Measurements from ENCODE around the gene PPP5C.

GRCh38 chr19:46346821-46347571 is at the start of gene PPP5C:
- TF ChIP-seq CTCF (IDR thresholded peaks at IDR 0.05; ENCODE audit: insufficient read depth, low read depth, low read length), result peak; percentile 73
- TF ChIP-seq EZH2 (IDR thresholded peaks at IDR 0.05; ENCODE audit: insufficient read depth, low read length), result no peak
